GM23338 (cell line): ENCODE data around the gene MYOM1. TPM values are rescaled to one million over a fixed set of nuclear protein-coding genes. Genes with fewer than 3 reads are reported as not detected.
"Not testable (repeated sequence)": the region's sequence is repeated elsewhere in the genome, so short reads cannot be mapped to it uniquely, and the experiment has no call there.

Source experiments
- ATAC-seq: fragments of 200-7000 bp; cut with Tn5 transposase; 3 replicates; pipeline ENCODE4 v1.9.1; 2020
- DNase-seq: peaks from one replicate; pipeline ENCODE4 v3.0.0-alpha.2; 2015; ENCODE audit warnings: low spot score
- H2AFZ ChIP-seq: fragments of 200-600 bp; sonication (generic); 2 replicates; pipeline ENCODE4 v1.8.0; 2016; ENCODE audit warnings: antibody characterized with exemption, mild to moderate bottlenecking, moderate library complexity
- H3F3A ChIP-seq: fragments of 200-600 bp; sonication (generic); replicated peaks from 2 replicates; pipeline ENCODE4 v1.8.0; 2017; ENCODE audit warnings: antibody characterized with exemption, mixed run types, low read depth
- H3K27ac ChIP-seq: fragments of 200-600 bp; sonication (generic); 2 replicates; pipeline ENCODE4 v1.6.1; 2016; ENCODE audit warnings: low read depth
- H3K27me3 ChIP-seq: fragments of 200-600 bp; sonication (generic); 2 replicates; pipeline ENCODE4 v1.8.0; 2016; ENCODE audit warnings: mild to moderate bottlenecking, mixed run types, moderate library complexity; ENCODE audit not compliant: insufficient read depth
- H3K36me3 ChIP-seq: fragments of 200-600 bp; sonication (generic); 2 replicates; pipeline ENCODE4 v1.8.0; 2016; ENCODE audit warnings: mild to moderate bottlenecking; ENCODE audit not compliant: insufficient read depth
- H3K4me1 ChIP-seq: fragments of 200-600 bp; sonication (generic); 2 replicates; pipeline ENCODE4 v1.8.0; 2016; ENCODE audit warnings: mild to moderate bottlenecking, moderate library complexity; ENCODE audit not compliant: insufficient read depth
- H3K4me2 ChIP-seq: fragments of 200-600 bp; sonication (generic); 2 replicates; pipeline ENCODE4 v1.7.1; 2017; ENCODE audit warnings: mixed run types
- H3K4me3 ChIP-seq: fragments of 200-600 bp; sonication (generic); 2 replicates; pipeline ENCODE4 v1.6.1; 2016; ENCODE audit warnings: mixed run types
- H3K79me2 ChIP-seq: fragments of 200-600 bp; sonication (generic); replicated peaks from 2 replicates; pipeline ENCODE4 v1.8.0; 2017; ENCODE audit warnings: mild to moderate bottlenecking; ENCODE audit not compliant: insufficient read depth
- H3K9me2 ChIP-seq: fragments of 200-600 bp; sonication (generic); 2 replicates; pipeline ENCODE4 v1.8.0; 2017; ENCODE audit not compliant: insufficient read depth
- H4K20me1 ChIP-seq: fragments of 200-600 bp; sonication (generic); replicated peaks from 2 replicates; pipeline ENCODE4 v1.8.0; 2017; ENCODE audit warnings: mild to moderate bottlenecking; ENCODE audit not compliant: insufficient read depth
- H3K27ac Mint-ChIP-seq: 2 replicates; pipeline ENCODE4 v1.8.0; 2020; ENCODE audit warnings: inconsistent platforms, mild to moderate bottlenecking, moderate library complexity, mixed read lengths
- H3K27me3 Mint-ChIP-seq: 3 replicates; pipeline ENCODE4 v1.8.0; 2022; ENCODE audit warnings: low read depth, mild to moderate bottlenecking, moderate library complexity, mixed read lengths, inconsistent platforms; ENCODE audit not compliant: insufficient read depth, poor library complexity
- H3K36me3 Mint-ChIP-seq: 3 replicates; pipeline ENCODE4 v1.8.0; 2021; ENCODE audit warnings: low read depth, mild to moderate bottlenecking, inconsistent platforms, moderate library complexity, mixed read lengths
- H3K4me1 Mint-ChIP-seq: 3 replicates; pipeline ENCODE4 v1.8.0; 2020; ENCODE audit warnings: mild to moderate bottlenecking, inconsistent platforms, mixed read lengths
- H3K4me3 Mint-ChIP-seq: 3 replicates; pipeline ENCODE4 v1.8.0; 2021; ENCODE audit warnings: moderate library complexity, mild to moderate bottlenecking, inconsistent platforms, mixed read lengths
- H3K9me3 Mint-ChIP-seq: 3 replicates; pipeline ENCODE4 v1.8.0; 2020; ENCODE audit warnings: moderate library complexity, mild to moderate bottlenecking, inconsistent platforms, mixed read lengths
- CREB1 ChIP-seq: fragments of 250-450 bp; sonication (Bioruptor Pico); IDR thresholded peaks from 2 replicates; pipeline ENCODE4 v1.5.0; 2020; ENCODE audit warnings: low read depth, mild to moderate bottlenecking, moderate library complexity
- EZH2phosphoT487 ChIP-seq: fragments of 200-600 bp; sonication (generic); IDR thresholded peaks from one replicate; pipeline ENCODE4 v1.8.1; 2018; ENCODE audit warnings: antibody characterized with exemption; ENCODE audit not compliant: unreplicated experiment
- JUNB ChIP-seq: IDR thresholded peaks from one replicate; pipeline ENCODE4 v1.6.1; 2016; ENCODE audit warnings: antibody characterized with exemption; ENCODE audit not compliant: unreplicated experiment
- NANOG ChIP-seq: IDR thresholded peaks from 2 replicates; pipeline ENCODE4 v1.6.1; 2016; ENCODE audit warnings: antibody characterized with exemption, borderline replicate concordance
- POLR2AphosphoS5 ChIP-seq: IDR thresholded peaks from 2 replicates; pipeline ENCODE4 v1.6.1; 2016; ENCODE audit warnings: antibody characterized with exemption, low read depth
- STAT1 ChIP-seq: IDR thresholded peaks from one replicate; pipeline ENCODE4 v1.6.1; 2016; ENCODE audit warnings: antibody characterized with exemption; ENCODE audit not compliant: unreplicated experiment
- ZNF114 ChIP-seq: fragments of 250-450 bp; sonication (Bioruptor Pico); IDR thresholded peaks from 2 replicates; pipeline ENCODE4 v1.5.0; 2020; ENCODE audit warnings: mild to moderate bottlenecking, moderate library complexity
- ZNF331 ChIP-seq: fragments of 250-450 bp; sonication (Bioruptor Pico); IDR thresholded peaks from 2 replicates; pipeline ENCODE4 v1.5.0; 2020; ENCODE audit warnings: low read depth, mild to moderate bottlenecking, moderate library complexity
- polyA plus RNA-seq: library from polyadenylated mRNA; unstranded; fragments of >200 nt; fragmentation: Nextera tagmentation; extraction: Ambion mirVana; gene quantifications from 2 replicates; pipeline ENCODE4 v1.2.1, GENCODE V29; 2016
- total RNA-seq: library from RNA; depleted of rRNA; stranded (reverse); fragments of >200 nt; shearing (Covaris generic); gene quantifications from 2 replicates; pipeline ENCODE4 v1.2.3, GENCODE V29; 2014
- TF ChIP-seq, protein P1 (sequence below): fragments of 250-450 bp; sonication (Bioruptor Pico); IDR thresholded peaks from 2 replicates; pipeline ENCODE4 v1.5.0; 2020; ENCODE audit warnings: mild to moderate bottlenecking, moderate library complexity
- TF ChIP-seq, protein P2 (sequence below): IDR thresholded peaks from one replicate; pipeline ENCODE4 v1.6.1; 2018; ENCODE audit warnings: antibody characterized with exemption; ENCODE audit not compliant: unreplicated experiment
- TF ChIP-seq, protein P3 (sequence below): IDR thresholded peaks from 2 replicates; pipeline ENCODE4 v1.6.1; 2016; ENCODE audit warnings: antibody characterized with exemption

MYOM1 gene
- total and polyA plus RNA-seq, 2 experiments from 2014 or later: 0.27 to 0.38 TPM

DNA sequence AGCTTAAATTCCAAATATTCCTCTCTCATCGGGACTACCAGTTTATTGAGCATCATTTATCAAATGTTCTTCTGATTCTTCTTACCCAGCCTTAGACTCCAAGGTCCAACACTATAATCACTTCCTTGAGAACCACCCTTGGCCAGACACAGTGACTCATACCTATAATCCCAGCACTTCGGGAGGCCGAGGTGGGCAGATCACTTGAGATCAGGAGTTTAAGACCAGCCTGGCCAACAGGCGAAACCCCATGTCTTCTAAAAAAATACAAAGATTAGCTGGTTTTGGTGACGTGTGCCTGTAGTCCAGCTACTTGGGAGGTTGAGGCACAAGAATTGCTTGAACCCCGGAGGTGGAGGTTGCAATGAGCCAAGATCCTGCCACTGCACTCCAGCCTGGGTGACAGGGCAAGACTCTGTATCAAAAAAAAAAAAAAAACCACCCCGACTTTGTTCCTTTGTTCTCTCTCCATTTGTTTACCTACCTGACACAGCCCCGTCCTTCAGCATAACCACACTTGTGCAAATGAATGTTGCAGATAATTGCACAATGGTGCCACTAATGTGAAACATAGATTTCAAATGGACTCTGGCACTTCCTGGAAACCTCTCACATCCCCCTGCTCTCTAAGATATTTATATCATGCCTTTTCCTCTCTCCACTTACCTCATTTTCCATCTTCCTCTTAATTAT lies 167.9 kb downstream of the MYOM1 start:
- H3K27ac Mint-ChIP-seq: no peak overlapping the region
- Histone ChIP-seq H3K4me2 (no peak overlapping the region), H2AFZ (0 out of 2 replicates have a peak overlapping the region, but pooled peaks have one; percentile 38), H4K20me1 (no peaks in the 10 kb centered on the region), H3K36me3 (no peaks in the 10 kb centered on the region), H3F3A (no peaks in the 10 kb centered on the region), H3K27me3 (no peaks in the 10 kb centered on the region), H3K4me1 (0 out of 2 replicates have a peak, but pooled peaks cover 5% of the 10 kb centered on the region), H3K27ac (no peak overlapping the region), H3K9me2 (no peaks in the 10 kb centered on the region), H3K79me2 (no peaks in the 10 kb centered on the region), H3K4me3 (no peak overlapping the region)
- ATAC-seq (no peak), DNase-seq (no peak)
- peaks cover 6% of the 10 kb centered on the region; the same call in 2 of the 3 replicates for H3K9me3 Mint-ChIP-seq
- TF ChIP-seq STAT1: no peak
- TF ChIP-seq, protein P1, sequence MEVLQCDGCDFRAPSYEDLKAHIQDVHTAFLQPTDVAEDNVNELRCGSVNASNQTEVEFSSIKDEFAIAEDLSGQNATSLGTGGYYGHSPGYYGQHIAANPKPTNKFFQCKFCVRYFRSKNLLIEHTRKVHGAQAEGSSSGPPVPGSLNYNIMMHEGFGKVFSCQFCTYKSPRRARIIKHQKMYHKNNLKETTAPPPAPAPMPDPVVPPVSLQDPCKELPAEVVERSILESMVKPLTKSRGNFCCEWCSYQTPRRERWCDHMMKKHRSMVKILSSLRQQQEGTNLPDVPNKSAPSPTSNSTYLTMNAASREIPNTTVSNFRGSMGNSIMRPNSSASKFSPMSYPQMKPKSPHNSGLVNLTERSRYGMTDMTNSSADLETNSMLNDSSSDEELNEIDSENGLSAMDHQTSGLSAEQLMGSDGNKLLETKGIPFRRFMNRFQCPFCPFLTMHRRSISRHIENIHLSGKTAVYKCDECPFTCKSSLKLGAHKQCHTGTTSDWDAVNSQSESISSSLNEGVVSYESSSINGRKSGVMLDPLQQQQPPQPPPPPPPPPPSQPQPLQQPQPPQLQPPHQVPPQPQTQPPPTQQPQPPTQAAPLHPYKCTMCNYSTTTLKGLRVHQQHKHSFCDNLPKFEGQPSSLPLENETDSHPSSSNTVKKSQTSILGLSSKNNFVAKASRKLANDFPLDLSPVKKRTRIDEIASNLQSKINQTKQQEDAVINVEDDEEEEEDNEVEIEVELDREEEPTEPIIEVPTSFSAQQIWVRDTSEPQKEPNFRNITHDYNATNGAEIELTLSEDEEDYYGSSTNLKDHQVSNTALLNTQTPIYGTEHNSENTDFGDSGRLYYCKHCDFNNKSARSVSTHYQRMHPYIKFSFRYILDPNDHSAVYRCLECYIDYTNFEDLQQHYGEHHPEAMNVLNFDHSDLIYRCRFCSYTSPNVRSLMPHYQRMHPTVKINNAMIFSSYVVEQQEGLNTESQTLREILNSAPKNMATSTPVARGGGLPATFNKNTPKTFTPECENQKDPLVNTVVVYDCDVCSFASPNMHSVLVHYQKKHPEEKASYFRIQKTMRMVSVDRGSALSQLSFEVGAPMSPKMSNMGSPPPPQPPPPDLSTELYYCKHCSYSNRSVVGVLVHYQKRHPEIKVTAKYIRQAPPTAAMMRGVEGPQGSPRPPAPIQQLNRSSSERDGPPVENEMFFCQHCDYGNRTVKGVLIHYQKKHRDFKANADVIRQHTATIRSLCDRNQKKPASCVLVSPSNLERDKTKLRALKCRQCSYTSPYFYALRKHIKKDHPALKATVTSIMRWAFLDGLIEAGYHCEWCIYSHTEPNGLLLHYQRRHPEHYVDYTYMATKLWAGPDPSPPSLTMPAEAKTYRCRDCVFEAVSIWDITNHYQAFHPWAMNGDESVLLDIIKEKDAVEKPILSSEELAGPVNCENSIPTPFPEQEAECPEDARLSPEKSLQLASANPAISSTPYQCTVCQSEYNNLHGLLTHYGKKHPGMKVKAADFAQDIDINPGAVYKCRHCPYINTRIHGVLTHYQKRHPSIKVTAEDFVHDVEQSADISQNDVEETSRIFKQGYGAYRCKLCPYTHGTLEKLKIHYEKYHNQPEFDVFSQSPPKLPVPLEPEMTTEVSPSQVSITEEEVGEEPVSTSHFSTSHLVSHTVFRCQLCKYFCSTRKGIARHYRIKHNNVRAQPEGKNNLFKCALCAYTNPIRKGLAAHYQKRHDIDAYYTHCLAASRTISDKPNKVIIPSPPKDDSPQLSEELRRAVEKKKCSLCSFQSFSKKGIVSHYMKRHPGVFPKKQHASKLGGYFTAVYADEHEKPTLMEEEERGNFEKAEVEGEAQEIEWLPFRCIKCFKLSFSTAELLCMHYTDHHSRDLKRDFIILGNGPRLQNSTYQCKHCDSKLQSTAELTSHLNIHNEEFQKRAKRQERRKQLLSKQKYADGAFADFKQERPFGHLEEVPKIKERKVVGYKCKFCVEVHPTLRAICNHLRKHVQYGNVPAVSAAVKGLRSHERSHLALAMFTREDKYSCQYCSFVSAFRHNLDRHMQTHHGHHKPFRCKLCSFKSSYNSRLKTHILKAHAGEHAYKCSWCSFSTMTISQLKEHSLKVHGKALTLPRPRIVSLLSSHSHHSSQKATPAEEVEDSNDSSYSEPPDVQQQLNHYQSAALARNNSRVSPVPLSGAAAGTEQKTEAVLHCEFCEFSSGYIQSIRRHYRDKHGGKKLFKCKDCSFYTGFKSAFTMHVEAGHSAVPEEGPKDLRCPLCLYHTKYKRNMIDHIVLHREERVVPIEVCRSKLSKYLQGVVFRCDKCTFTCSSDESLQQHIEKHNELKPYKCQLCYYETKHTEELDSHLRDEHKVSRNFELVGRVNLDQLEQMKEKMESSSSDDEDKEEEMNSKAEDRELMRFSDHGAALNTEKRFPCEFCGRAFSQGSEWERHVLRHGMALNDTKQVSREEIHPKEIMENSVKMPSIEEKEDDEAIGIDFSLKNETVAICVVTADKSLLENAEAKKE: no peak
- TF ChIP-seq, protein P2, sequence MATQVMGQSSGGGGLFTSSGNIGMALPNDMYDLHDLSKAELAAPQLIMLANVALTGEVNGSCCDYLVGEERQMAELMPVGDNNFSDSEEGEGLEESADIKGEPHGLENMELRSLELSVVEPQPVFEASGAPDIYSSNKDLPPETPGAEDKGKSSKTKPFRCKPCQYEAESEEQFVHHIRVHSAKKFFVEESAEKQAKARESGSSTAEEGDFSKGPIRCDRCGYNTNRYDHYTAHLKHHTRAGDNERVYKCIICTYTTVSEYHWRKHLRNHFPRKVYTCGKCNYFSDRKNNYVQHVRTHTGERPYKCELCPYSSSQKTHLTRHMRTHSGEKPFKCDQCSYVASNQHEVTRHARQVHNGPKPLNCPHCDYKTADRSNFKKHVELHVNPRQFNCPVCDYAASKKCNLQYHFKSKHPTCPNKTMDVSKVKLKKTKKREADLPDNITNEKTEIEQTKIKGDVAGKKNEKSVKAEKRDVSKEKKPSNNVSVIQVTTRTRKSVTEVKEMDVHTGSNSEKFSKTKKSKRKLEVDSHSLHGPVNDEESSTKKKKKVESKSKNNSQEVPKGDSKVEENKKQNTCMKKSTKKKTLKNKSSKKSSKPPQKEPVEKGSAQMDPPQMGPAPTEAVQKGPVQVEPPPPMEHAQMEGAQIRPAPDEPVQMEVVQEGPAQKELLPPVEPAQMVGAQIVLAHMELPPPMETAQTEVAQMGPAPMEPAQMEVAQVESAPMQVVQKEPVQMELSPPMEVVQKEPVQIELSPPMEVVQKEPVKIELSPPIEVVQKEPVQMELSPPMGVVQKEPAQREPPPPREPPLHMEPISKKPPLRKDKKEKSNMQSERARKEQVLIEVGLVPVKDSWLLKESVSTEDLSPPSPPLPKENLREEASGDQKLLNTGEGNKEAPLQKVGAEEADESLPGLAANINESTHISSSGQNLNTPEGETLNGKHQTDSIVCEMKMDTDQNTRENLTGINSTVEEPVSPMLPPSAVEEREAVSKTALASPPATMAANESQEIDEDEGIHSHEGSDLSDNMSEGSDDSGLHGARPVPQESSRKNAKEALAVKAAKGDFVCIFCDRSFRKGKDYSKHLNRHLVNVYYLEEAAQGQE: no peak
- TF ChIP-seq EZH2phosphoT487: no peak
- no peak for TF ChIP-seq ZNF114 (CRISPR knock-in tag)
- no peak for TF ChIP-seq NANOG
- TF ChIP-seq, protein P3, sequence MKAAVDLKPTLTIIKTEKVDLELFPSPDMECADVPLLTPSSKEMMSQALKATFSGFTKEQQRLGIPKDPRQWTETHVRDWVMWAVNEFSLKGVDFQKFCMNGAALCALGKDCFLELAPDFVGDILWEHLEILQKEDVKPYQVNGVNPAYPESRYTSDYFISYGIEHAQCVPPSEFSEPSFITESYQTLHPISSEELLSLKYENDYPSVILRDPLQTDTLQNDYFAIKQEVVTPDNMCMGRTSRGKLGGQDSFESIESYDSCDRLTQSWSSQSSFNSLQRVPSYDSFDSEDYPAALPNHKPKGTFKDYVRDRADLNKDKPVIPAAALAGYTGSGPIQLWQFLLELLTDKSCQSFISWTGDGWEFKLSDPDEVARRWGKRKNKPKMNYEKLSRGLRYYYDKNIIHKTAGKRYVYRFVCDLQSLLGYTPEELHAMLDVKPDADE: no peak
- no peak for TF ChIP-seq CREB1 (CRISPR knock-in tag)
- no peak for TF ChIP-seq ZNF331 (CRISPR knock-in tag)
- no peak for TF ChIP-seq JUNB
- no peak for TF ChIP-seq POLR2AphosphoS5
- peaks cover 11% of the 10 kb centered on the region for H3K4me1 Mint-ChIP-seq
- no peak overlapping the region for H3K4me3 Mint-ChIP-seq
- H3K27me3 Mint-ChIP-seq: peaks cover 1% of the 10 kb centered on the region
- peaks cover 6% of the 10 kb centered on the region; the same call in 2 of the 3 replicates for H3K36me3 Mint-ChIP-seq

DNA sequence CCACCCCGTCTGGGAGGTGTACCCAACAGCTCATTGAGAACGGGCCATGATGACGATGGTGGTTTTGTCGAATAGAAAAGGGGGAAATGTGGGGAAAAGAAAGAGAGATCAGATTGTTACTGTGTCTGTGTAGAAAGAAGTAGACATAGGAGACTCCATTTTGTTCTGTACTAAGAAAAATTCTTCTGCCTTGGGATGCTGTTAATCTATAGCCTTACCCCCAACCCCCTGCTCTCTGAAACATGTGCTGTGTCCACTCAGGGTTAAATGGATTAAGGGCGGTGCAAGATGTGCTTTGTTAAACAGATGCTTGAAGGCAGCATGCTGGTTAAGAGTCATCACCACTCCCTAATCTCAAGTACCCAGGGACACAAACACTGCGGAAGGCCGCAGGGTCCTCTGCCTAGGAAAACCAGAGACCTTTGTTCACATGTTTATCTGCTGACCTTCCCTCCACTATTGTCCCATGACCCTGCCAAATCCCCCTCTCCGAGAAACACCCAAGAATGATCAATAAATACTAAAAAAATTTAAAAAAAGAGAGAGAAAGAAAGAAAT lies 169.8 kb downstream of the MYOM1 start:
- not testable (repeated sequence) for ATAC-seq, H3K4me2 ChIP-seq, H3K27ac ChIP-seq, H3K79me2 ChIP-seq, H3K4me1 ChIP-seq, H4K20me1 ChIP-seq, H3K36me3 ChIP-seq, H3K9me2 ChIP-seq, H3K27me3 Mint-ChIP-seq, H3K9me3 Mint-ChIP-seq, H3K4me1 Mint-ChIP-seq, H3K4me3 ChIP-seq, H3F3A ChIP-seq, DNase-seq, H3K27ac Mint-ChIP-seq, H2AFZ ChIP-seq, H3K27me3 ChIP-seq, H3K36me3 Mint-ChIP-seq, H3K4me3 Mint-ChIP-seq
